OCI-LY1 (cell line): ENCODE results near the gene PSAT1.

Experiments
- H2AFZ ChIP-seq: fragments of 200-600 bp; sonication (generic), shearing (Covaris generic); 2 replicates; pipeline ENCODE4 v1.6.0; 2014; ENCODE audit warnings: antibody characterized with exemption, mild to moderate bottlenecking, low read length
- H3F3A ChIP-seq: fragments of 200-600 bp; sonication (generic), shearing (Covaris generic); 2 replicates; pipeline ENCODE4 v1.6.0; 2014; ENCODE audit warnings: mild to moderate bottlenecking, antibody characterized with exemption, low read length, moderate library complexity; ENCODE audit not compliant: insufficient read depth
- H3K27ac ChIP-seq: fragments of 200-600 bp; sonication (generic); 2 replicates; pipeline ENCODE4 v1.5.1; 2014; ENCODE audit warnings: low read length, mixed run types, mild to moderate bottlenecking, low read depth; ENCODE audit not compliant: poor library complexity, severe bottlenecking
- H3K27me3 ChIP-seq: fragments of 200-600 bp; sonication (generic); 2 replicates; pipeline ENCODE4 v1.6.0; 2014; ENCODE audit warnings: antibody characterized with exemption, mild to moderate bottlenecking, low read length, moderate library complexity; ENCODE audit not compliant: insufficient read depth
- H3K36me3 ChIP-seq: fragments of 200-600 bp; sonication (generic); 2 replicates; pipeline ENCODE4 v1.6.1; 2014; ENCODE audit warnings: mild to moderate bottlenecking, antibody characterized with exemption, low read length, moderate library complexity, mixed read lengths; ENCODE audit not compliant: insufficient read depth
- H3K4me1 ChIP-seq: fragments of 200-600 bp; sonication (generic); 2 replicates; pipeline ENCODE4 v1.5.1; 2014; ENCODE audit warnings: mild to moderate bottlenecking, low read length, moderate library complexity; ENCODE audit not compliant: insufficient read depth, severe bottlenecking
- H3K4me2 ChIP-seq: fragments of 200-600 bp; sonication (generic), shearing (Covaris generic); 2 replicates; pipeline ENCODE4 v1.6.1; 2014; ENCODE audit warnings: low read length
- H3K4me3 ChIP-seq: fragments of 200-600 bp; sonication (generic); 2 replicates; pipeline ENCODE4 v1.5.1; 2014; ENCODE audit warnings: low read length, low read depth, mild to moderate bottlenecking, mixed read lengths; ENCODE audit not compliant: poor library complexity, severe bottlenecking
- H3K79me2 ChIP-seq: fragments of 200-600 bp; shearing (Covaris generic); 2 replicates; pipeline ENCODE4 v1.6.1; 2016; ENCODE audit warnings: mixed run types, low read length, mixed read lengths; ENCODE audit not compliant: insufficient read depth
- H3K9ac ChIP-seq: fragments of 200-600 bp; sonication (generic), shearing (Covaris generic); 2 replicates; pipeline ENCODE4 v1.6.1; 2014; ENCODE audit warnings: mild to moderate bottlenecking, low read length, mixed read lengths
- H3K9me2 ChIP-seq: fragments of 200-600 bp; sonication (generic), shearing (Covaris generic); 2 replicates; pipeline ENCODE4 v1.6.1; 2014; ENCODE audit warnings: low read depth, mild to moderate bottlenecking, low read length, mixed read lengths
- H3K9me3 ChIP-seq: fragments of 200-600 bp; shearing (Covaris generic); 2 replicates; pipeline ENCODE4 v1.6.1; 2014; ENCODE audit warnings: low read length, mixed read lengths
- H4K20me1 ChIP-seq: fragments of 200-600 bp; sonication (generic), shearing (Covaris generic); 2 replicates; pipeline ENCODE4 v1.6.0; 2016; ENCODE audit warnings: mild to moderate bottlenecking, low read length; ENCODE audit not compliant: insufficient read depth
- CTCF ChIP-seq: fragments of 200-600 bp; sonication (generic), shearing (Covaris generic); IDR thresholded peaks from 2 replicates; pipeline ENCODE4 v1.5.1; 2017; ENCODE audit warnings: mild to moderate bottlenecking, antibody characterized with exemption, low read length, moderate library complexity, mixed read lengths
- EZH2 ChIP-seq: fragments of 200-600 bp; sonication (generic), shearing (Covaris generic); IDR thresholded peaks from 2 replicates; pipeline ENCODE4 v1.8.0; 2017; ENCODE audit warnings: borderline replicate concordance, mixed run types, mild to moderate bottlenecking, antibody characterized with exemption, low read length, moderate library complexity, mixed read lengths

The PSAT1 gene

GRCh38 chr9:78252616-78253015 lies 44.3 kb upstream of the PSAT1 start:
- H3K9me2 ChIP-seq, result no peaks in the 10 kb centered on the region

GRCh38 chr9:78253285-78253684 lies 43.6 kb upstream of the PSAT1 start:
- no peaks in the 10 kb centered on the region for H4K20me1 ChIP-seq
- TF ChIP-seq EZH2 (no peak), CTCF (no peak)
- H3K4me2 ChIP-seq, result no peak overlapping the region
- H3K27ac ChIP-seq, result no peak overlapping the region
- H3K9ac ChIP-seq, result no peak overlapping the region
- no peaks in the 10 kb centered on the region for H3F3A ChIP-seq
- no peak overlapping the region for H2AFZ ChIP-seq
- H3K4me1 ChIP-seq, result no peaks in the 10 kb centered on the region
- no peak overlapping the region for H3K4me3 ChIP-seq
- no peaks in the 10 kb centered on the region for H3K27me3 ChIP-seq
- H3K9me2 ChIP-seq, result no peaks in the 10 kb centered on the region
- no peaks in the 10 kb centered on the region for H3K79me2 ChIP-seq
- H3K36me3 ChIP-seq, result peaks cover 60% of the 10 kb centered on the region
- H3K9me3 ChIP-seq, result no peaks in the 10 kb centered on the region

More at GRCh38 chr9:78252616-78253015, 44.3 kb upstream of the PSAT1 start:
- Histone ChIP-seq H3K4me1 (no peaks in the 10 kb centered on the region), H2AFZ (no peak overlapping the region), H3K27me3 (no peaks in the 10 kb centered on the region), H3K27ac (no peak overlapping the region), H3K9ac (no peak overlapping the region), H4K20me1 (no peaks in the 10 kb centered on the region), H3K4me2 (no peak overlapping the region), H3K79me2 (no peaks in the 10 kb centered on the region), H3F3A (no peaks in the 10 kb centered on the region), H3K9me3 (no peaks in the 10 kb centered on the region), H3K4me3 (no peak overlapping the region), H3K36me3 (peaks cover 62% of the 10 kb centered on the region)
- TF ChIP-seq CTCF, result no peak
- no peak for TF ChIP-seq EZH2

- Histone ChIP-seq H3K9me2 (no peaks in the 10 kb centered on the region), H2AFZ (no peak overlapping the region), H3K27me3 (no peaks in the 10 kb centered on the region), H3K4me2 (no peak overlapping the region), H3K4me1 (no peaks in the 10 kb centered on the region), H3K4me3 (no peak overlapping the region), H3K79me2 (no peaks in the 10 kb centered on the region), H4K20me1 (no peaks in the 10 kb centered on the region), H3K9me3 (no peaks in the 10 kb centered on the region), H3F3A (no peaks in the 10 kb centered on the region), H3K27ac (no peak overlapping the region), H3K36me3 (peaks cover 35% of the 10 kb centered on the region), H3K9ac (no peak overlapping the region)
- TF ChIP-seq CTCF (peak; percentile 62), EZH2 (no peak)
Observed at GRCh38 chr9:78261403-78262001, 35.4 kb upstream of the PSAT1 start.
